HFF-Myc (cell line): ENCODE measurements around the gene ALX4.

Experiments
- DNase-seq: peaks from one replicate; pipeline ENCODE4 v3.0.0-alpha.2; 2011; ENCODE audit warnings: low read depth; ENCODE audit errors: extremely low read depth
- H3K4me3 ChIP-seq: replicated peaks from 2 replicates; pipeline ENCODE4 v1.5.1; 2011; ENCODE audit warnings: low read depth, mild to moderate bottlenecking, control low read depth, low read length
- CTCF ChIP-seq: IDR thresholded peaks from 2 replicates; pipeline ENCODE4 v1.5.1; 2012; ENCODE audit warnings: mild to moderate bottlenecking, low read depth, low read length, control low read depth; ENCODE audit errors: missing control alignments

ALX4 gene

GRCh38 chr11:44286268-44286880, 23.6 kb downstream of the ALX4 start:
- H3K4me3 ChIP-seq: no peak overlapping the region
- TF ChIP-seq CTCF: peak; percentile 98
- no peak for DNase-seq

- TF ChIP-seq CTCF: no peak
- DNase-seq: no peak
- no peak overlapping the region for H3K4me3 ChIP-seq
Measured at GRCh38 chr11:44285756-44286155, 24.2 kb downstream of the ALX4 start.

- no peak overlapping the region for H3K4me3 ChIP-seq
- DNase-seq: no peak
- TF ChIP-seq CTCF: no peak
Measured at GRCh38 chr11:44282620-44283019, 27.3 kb downstream of the ALX4 start.

- H3K4me3 ChIP-seq: no peak overlapping the region
- no peak for TF ChIP-seq CTCF
- DNase-seq: no peak
Measured at GRCh38 chr11:44281151-44281550, 28.8 kb downstream of the ALX4 start.

GRCh38 chr11:44280257-44280656, 29.7 kb downstream of the ALX4 start:
- no peak for TF ChIP-seq CTCF
- DNase-seq: no peak
- no peak overlapping the region for H3K4me3 ChIP-seq

- DNase-seq: no peak
- no peak overlapping the region for H3K4me3 ChIP-seq
- TF ChIP-seq CTCF: no peak
Measured at GRCh38 chr11:44279483-44279882, 30.5 kb downstream of the ALX4 start.
